Lower lobe of right lung (tissue), 2 donors: ENCODE data around the gene GLRX. TPM values are rescaled to one million over a fixed set of nuclear protein-coding genes. Genes with fewer than 3 reads are reported as not detected.

Source experiments
- ATAC-seq, 2 donors: fragments of 200-7000 bp; cut with Tn5 transposase; one replicate each; pipeline ENCODE4 v1.9.1; 2020 to 2022; ENCODE audit warnings: mild to moderate bottlenecking in 2 of 2, moderate library complexity in 2 of 2
- DNase-seq: peaks from one replicate; pipeline ENCODE4 v3.0.0-alpha.2; 2020
- H3K27ac ChIP-seq: fragments of 200-600 bp; one replicate; pipeline ENCODE4 v1.8.0; 2022
- H3K27me3 ChIP-seq: fragments of 200-600 bp; one replicate; pipeline ENCODE4 v1.8.0; 2022; ENCODE audit warnings: low read depth
- H3K36me3 ChIP-seq: fragments of 200-600 bp; one replicate; pipeline ENCODE4 v1.8.0; 2022; ENCODE audit warnings: mild to moderate bottlenecking
- H3K4me1 ChIP-seq: fragments of 200-600 bp; one replicate; pipeline ENCODE4 v1.8.0; 2022
- H3K4me3 ChIP-seq: fragments of 200-600 bp; one replicate; pipeline ENCODE4 v1.8.0; 2022; ENCODE audit warnings: mild to moderate bottlenecking
- H3K9me3 ChIP-seq: fragments of 200-600 bp; one replicate; pipeline ENCODE4 v1.8.0; 2022
- CTCF ChIP-seq: fragments of 200-600 bp; IDR thresholded peaks from one replicate; pipeline ENCODE4 v1.8.0; 2022; ENCODE audit warnings: antibody characterized with exemption, mild to moderate bottlenecking
- intact Hi-C: fragments of 100-400 bp; cut with DNase I; formaldehyde crosslinking; loops from one replicate; pipeline ENCODE4 v1.11.0; 2022
- total RNA-seq: library from RNA; stranded (reverse); fragmentation: NEBNext Ultra II Directional; extraction: Animal tissue kit (Norgen Biotek cat#: 25700); gene quantifications from one replicate; pipeline ENCODE4 v1.2.1, GENCODE V29; 2021
- donor health status: DM: no; HTN: yes; CAD: no; lungs with severe emphysema.

The GLRX gene
- total RNA-seq, 1 donor from 2014 or later: 115 TPM

GRCh38 chr5:95830226-95830625 is 7.7 kb upstream of the GLRX start:
- intact Hi-C loops: no loop called here
- no peaks in the 10 kb centered on the region for H3K9me3 ChIP-seq
- DNase-seq (no peak), ATAC-seq (no peak)
- H3K4me1 ChIP-seq: peaks cover 32% of the 10 kb centered on the region
- H3K27ac ChIP-seq: no peak overlapping the region
- no peak for TF ChIP-seq CTCF
- H3K27me3 ChIP-seq: no peaks in the 10 kb centered on the region
- no peak overlapping the region for H3K4me3 ChIP-seq
- no peaks in the 10 kb centered on the region for H3K36me3 ChIP-seq

- Histone ChIP-seq H3K4me3 (no peak overlapping the region), H3K27me3 (no peaks in the 10 kb centered on the region), H3K27ac (no peak overlapping the region), H3K36me3 (no peaks in the 10 kb centered on the region), H3K9me3 (no peaks in the 10 kb centered on the region), H3K4me1 (peaks cover 38% of the 10 kb centered on the region)
- no peak for ATAC-seq
- intact Hi-C loops: no loop called here
- no peak for DNase-seq
- TF ChIP-seq CTCF: no peak
Measured at GRCh38 chr5:95827892-95828246, 5.3 kb upstream of the GLRX start.

- no peak for ATAC-seq
- peaks cover 36% of the 10 kb centered on the region for H3K4me1 ChIP-seq
Measured at GRCh38 chr5:95826949-95827891, 4.7 kb upstream of the GLRX start.

GRCh38 chr5:95825495-95825894 is 3.0 kb upstream of the GLRX start:
- peaks cover 49% of the 10 kb centered on the region for H3K4me1 ChIP-seq

More at GRCh38 chr5:95826949-95827891, 4.7 kb upstream of the GLRX start:
- Histone ChIP-seq H3K36me3 (no peaks in the 10 kb centered on the region), H3K27me3 (no peaks in the 10 kb centered on the region), H3K27ac (no peak overlapping the region), H3K4me3 (no peak overlapping the region), H3K9me3 (no peaks in the 10 kb centered on the region)
- intact Hi-C loops: no loop called here
- no peak for TF ChIP-seq CTCF
- no peak for DNase-seq

GRCh38 chr5:95824747-95825146 is 2.2 kb upstream of the GLRX start:
- ATAC-seq (no peak), DNase-seq (no peak)
- no peaks in the 10 kb centered on the region for H3K27me3 ChIP-seq
- intact Hi-C loops: no loop called here
- H3K36me3 ChIP-seq: no peaks in the 10 kb centered on the region
- no peak overlapping the region for H3K4me3 ChIP-seq
- TF ChIP-seq CTCF: no peak
- H3K9me3 ChIP-seq: no peaks in the 10 kb centered on the region
- H3K27ac ChIP-seq: peak overlapping the region; percentile 91
- peaks cover 56% of the 10 kb centered on the region for H3K4me1 ChIP-seq

More at GRCh38 chr5:95825495-95825894, 3.0 kb upstream of the GLRX start:
- no peaks in the 10 kb centered on the region for H3K9me3 ChIP-seq
- H3K36me3 ChIP-seq: no peaks in the 10 kb centered on the region
- no peak overlapping the region for H3K4me3 ChIP-seq
- intact Hi-C loops: no loop called here
- H3K27ac ChIP-seq: no peak overlapping the region
- no peak for ATAC-seq
- no peak for DNase-seq
- H3K27me3 ChIP-seq: no peaks in the 10 kb centered on the region
- no peak for TF ChIP-seq CTCF
